Amniotic stem cell (primary cell): ENCODE measurements around the gene CNTN5.

Experiments
- DNase-seq: peaks from one replicate; lab custom pipeline; 2025; lab: John Stamatoyannopoulos, UW

The CNTN5 gene

DNA sequence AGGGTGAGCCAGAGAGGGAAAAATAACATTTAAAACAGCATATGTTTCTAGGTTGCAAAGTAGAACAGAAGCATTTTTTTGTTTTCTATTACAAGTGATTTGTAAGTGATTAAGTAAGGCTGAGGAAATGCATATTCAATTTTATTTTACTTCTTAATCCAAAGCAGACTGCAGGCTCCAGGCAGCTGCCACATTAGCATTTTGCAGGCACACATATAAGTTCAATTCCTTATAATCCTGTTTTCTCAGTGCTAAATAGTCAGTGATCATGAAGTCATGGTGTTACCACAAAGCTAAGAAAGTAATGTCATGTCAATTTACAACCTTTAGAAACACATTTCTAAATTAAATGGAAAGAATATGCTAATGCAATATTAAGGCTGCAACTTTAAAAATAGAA is 149.8 kb downstream of the CNTN5 start:
- no peak for DNase-seq

DNA sequence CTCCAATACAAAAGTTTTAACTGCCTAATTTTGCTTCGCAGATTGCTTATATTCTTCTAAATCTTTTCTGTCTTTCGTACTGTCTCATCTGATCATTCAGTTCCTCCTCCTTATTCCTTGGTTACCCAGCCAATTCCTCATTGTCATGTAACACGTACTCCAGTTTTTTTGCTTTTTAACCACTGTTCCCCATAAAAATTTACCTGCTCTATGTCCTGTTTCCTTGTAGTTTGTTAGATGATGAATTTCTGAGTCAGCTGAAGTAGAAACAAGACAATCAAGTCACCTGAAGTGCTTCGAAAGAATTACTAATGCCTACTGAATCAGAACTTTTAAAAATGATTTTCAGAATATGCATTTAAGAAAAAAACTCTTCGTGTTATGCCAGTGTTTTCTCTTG is 150.6 kb downstream of the CNTN5 start:
- no peak for DNase-seq

DNA sequence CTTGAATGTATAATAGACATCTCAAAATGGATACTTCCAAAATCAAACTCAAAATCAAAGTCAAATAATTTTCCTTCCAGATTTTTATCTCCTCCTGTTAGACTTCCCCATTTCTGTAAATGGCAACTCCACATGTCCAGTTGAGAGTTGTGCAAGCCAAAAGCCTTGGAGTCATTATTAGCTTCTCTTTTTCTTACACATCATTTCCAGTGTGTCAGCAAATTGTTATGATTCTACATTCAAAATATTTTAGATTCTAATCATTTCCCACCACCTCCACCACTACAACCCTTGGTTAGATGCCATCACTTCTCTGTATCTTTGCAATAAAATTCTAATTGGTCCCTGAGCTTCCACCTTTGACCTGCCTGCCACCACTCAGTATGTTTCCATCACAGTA is 155.7 kb downstream of the CNTN5 start:
- no peak for DNase-seq

DNA sequence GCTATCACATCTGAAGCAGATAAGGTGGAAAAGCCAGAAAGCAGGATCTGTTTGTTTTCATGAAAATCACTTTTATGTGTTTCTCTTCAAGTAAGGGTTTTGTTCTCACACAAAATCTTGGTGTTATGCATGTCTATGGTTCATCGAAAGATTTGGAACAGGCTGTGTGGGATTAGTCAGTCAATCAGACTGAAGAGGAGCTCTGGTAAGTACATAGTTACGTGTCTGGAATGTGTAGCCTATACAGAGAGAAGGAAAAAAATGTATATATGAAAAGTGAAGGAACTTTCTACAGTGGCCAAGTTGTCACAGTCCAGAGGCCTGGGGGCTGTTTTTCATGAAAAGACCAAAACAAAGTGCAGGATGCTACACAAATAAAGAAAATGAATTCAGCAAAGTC is 156.7 kb downstream of the CNTN5 start:
- no peak for DNase-seq

DNA sequence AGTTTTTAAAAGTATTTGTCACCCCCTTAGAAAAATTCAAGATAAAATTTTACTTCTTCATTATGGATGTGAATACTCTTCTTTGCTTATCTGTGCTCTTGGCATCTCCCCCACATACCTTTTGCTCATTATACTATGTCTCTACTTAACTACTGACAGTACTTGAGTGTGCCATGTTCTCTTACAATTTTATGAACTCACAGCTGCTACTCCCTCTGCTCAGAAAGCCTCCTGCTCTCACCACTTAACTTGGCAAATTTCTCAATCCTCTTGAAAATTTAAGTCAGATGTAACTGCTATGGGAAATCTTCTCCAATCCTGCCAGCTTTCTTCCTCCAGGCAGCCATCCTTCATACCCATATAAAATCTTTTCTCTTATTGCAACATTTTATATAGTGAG is 163.4 kb downstream of the CNTN5 start:
- no peak for DNase-seq

DNA sequence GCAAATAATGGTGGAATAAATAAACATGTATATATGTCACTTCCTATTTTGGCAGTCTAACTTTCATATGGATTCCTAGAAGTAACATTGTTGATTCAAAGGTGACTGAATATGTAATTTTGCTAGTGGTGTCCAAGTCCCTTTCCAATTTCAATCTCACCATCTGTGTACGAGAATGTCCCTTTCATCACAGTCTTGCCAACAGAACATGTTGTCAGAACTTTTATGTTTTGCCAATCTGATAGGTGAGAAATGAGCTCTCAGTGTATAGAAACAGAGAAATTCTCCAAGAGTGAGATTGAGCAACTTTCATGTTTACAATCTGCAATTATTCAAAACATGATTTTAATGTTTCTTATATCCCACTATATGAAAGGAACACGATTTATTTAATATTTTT is 167.5 kb downstream of the CNTN5 start:
- DNase-seq = no peak

DNA sequence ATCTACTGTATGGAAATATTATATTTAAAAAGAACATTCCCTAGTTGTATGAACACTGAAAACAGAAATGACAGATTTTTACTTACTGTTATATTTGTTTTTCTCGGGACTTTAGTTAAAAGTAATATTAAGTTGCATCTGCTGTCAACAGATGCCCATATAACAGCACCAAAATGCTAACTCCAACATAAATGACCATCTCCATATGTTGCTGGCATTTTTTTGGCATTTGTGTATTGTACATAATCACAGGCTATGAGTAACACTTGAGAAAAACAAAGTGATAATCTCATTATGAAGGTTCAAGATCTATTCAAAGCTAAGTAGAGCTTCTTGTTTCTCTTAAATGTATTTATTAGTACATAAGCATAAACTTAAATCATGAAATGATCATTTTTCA is 172.0 kb downstream of the CNTN5 start:
- no peak for DNase-seq

DNA sequence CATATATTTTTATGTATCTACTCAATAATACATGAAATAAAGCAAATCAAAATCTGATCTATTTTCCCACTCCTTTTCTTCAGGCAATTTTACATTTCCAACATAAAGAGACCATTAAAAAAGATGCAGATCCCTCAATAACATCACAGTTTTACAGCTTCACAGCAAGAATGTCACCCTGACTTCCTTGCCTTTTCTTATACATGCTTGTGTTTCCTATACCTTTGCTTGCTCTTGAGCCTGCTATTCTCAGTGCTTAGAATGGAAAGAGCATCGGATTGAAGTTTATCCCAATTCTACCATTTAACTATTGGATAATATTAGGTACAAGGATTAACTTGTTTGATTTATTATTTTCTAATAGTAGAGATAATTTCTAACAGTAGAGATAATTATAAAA is 176.7 kb downstream of the CNTN5 start:
- no peak for DNase-seq

DNA sequence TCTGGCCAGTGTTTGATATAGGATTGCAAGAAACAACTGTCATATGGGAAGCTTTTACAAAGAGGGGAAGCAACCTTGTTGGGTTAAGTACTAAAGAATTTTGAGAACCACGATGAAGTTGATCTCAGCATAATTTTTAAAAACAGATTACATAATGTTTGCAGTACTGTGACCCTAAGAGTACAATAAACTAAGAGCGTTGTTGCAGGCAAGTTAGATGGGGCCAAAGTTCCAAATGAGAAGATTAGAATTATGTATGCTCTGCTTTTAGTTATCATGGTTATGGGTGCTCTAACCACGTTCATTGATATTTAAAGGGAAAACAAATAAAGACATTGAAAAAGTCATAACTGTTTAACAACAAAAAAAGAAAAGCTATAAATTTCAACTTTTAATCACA is 177.5 kb downstream of the CNTN5 start:
- DNase-seq = no peak

DNA sequence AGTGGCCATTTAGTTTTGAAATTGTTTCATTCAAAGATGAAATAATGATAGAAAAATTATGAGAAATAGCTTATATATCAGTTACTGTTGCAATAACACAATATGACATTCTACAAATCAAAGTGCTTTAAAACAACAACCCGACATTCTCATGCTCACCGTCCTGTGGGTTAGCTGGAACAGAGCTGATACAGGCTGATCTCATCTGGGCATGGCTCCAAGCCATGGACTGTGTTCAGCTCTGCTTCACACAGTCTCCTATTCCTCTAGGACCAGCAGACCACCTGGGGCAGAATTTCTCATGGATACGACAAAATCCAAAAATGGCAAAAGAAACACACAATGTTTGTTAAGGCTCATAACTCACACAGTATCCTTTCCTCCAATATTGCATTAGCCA is 178.6 kb downstream of the CNTN5 start:
- no peak for DNase-seq

DNA sequence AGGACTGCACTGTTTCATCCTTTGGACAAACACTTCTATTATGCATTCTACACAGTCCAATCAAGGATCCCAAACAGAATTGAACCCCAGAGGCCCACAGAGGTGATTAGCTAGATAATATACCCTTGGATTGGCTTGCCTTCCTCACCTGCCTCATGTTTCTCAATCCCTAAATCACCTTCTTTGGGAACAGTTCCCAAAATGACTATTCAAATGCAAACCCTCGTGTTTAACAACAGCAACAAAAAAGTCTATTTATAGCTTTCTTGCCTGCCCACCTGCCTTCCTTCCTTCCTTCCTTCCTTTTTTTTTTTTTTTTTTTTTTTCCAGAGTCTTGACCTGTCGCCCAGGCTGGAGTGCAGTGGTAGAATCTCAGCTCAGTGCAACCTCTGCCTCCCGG is 180.0 kb downstream of the CNTN5 start:
- no peak for DNase-seq

DNA sequence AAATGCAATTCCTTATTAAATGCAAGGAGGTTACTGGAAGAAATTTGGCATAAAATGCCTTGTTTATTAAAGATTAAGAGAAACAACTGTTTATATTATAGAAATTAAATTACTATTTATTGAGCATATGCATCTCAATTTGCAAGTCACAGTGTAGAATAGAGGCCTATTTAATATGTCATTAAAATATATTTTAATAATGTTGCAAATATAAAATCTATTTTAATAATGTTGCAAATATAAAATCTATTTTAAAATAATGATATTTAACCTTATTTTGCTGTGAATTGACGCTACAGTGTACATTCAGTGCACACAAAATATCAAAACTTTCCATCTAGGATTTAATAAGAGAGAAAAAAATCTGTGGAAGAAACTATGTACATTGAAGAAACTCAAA is 188.1 kb downstream of the CNTN5 start:
- no peak for DNase-seq

DNA sequence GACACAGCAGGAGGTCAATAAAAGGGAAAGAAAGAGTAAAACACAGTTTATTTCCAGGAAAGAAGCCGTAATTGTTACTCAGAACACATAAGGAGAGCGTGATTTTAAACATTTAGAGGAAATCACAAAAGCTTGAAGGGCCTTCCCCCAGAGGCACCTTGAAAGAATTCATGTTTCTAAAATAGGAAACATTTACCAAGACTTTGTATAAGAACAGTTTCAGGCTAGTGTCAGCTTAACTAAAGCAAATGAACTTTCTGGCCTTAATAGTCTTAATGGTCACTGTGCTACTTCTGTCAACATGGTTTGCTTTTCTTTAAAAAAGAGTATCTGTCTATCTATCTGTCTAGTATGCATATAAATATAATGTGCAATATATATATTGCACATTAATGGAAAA is 208.8 kb downstream of the CNTN5 start:
- no peak for DNase-seq

DNA sequence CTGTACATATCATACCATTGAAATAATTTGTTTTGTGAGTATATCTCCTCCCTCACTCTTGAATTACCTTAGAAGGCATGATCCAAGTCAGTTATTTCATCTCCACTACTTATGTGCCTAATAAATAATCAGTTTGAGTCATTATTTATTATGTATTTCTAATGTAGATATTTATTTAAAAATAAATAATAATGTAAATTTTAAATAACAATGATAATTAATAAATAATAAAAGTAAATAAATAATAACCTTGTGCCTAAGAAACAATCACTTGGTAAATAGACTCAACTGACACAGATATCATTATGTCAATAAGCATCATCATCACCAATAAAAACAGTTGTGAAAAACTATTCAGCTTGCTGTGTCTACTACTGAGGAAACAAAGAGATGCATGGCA is 213.8 kb downstream of the CNTN5 start:
- DNase-seq = no peak

DNA sequence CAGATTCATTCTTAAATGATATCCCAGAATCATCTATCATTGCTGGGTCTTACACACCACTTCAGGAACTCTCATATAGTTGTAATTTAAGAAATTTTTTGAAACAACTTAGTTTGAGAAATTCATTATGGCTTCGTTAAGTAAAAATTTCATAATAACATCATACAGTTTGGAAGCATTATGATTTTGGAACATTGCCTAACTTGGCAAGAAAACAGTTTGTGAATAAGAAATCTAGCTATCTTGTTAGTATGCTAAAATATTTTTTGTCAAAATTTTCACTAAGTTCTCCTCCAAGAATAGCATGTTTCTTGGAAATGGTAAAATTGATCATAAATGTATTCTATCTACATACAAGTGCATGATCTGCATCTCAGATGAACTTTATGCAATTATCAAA is 217.7 kb downstream of the CNTN5 start:
- no peak for DNase-seq

DNA sequence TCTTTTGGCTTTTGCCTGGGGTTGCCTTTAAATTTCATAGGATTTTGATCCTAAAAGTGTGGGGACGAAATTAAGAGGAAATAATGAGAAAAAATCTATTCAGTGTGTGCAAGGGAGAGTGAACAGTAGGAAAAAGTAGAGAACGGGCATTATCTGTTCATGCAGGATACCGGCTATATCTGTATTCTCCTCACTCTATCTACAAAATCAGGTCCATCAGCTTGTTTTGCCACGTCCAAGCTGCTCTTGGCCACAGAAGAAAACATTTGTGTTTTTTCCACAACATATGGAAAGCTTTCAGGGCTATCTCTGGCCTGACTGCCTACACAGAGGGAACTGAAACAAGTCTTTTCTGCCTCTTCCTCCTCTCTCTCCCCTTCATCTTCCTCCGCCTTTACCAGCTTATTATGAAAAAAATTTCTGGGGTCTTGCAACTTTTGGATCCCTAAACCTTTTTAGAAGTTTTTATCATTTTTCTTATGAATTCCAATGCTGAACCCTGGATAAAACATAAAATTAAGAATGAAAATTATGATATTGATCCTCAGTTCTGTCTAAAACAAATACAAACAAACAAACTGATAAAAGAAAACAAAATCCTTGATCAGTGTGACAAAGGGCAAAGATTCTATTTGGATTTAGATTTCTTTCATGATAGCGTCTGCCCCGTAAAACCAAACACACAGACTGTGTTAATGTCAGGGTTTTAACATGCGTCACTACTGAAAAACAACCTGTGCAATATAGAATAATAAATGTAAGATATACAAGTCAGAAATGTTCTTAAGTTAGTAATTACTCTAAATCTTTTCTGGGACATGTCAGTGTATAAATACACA is 219.7 kb downstream of the CNTN5 start:
- DNase-seq = no peak

DNA sequence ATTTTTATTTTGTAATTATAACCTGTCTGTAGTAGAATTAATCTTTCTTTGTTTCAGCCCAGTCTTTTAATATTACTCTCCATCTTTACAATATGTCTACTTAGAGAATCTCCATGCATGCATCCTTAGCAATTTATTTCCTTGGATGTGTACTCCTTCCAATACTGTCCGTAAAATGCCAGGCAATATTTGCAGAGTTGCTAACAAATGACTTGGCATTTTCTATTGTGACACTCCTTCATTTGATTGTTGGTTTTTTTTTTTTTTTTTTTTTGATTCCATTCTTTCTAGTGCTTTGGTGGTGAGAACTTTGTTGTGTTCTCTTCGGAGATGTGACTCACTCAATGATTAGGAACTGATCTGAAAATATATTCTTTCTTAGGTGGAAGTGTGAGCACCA is 220.3 kb downstream of the CNTN5 start:
- DNase-seq = no peak

DNA sequence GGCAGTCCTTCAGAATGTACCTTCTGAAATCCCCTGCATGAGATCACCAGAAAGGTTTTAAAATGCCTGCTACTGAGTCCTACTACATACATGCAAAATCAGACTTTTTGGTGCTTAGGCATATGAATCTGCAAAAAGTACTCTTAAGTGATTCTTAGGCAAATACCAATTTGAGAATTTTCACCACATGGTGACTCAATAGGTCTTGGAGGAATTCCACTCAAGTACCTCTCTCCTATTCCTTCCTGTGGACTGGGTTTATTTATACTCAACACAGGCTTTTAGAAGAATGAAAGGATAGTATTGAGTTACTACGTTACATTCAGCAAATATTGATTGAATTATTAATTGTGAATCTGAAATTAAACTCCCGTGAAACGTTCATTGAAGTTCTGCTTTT is 223.9 kb downstream of the CNTN5 start:
- DNase-seq = no peak

DNA sequence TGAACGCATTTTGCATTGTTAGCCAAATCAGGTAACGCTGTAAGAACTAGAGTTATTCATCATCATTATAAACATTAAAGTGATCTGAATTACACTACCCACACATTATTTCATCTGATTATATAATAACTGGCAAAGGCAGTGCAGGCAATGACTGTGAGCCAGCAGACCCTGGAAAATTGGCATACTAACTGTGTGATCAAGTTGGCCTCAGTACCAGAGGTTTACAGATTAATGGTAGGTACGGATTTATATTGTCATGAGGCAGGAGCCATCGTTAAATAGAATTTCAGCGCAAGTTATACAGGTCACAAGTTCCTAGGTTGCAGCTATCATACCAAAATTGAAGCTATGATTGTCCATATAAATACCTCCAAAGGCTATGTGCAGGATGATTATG is 225.4 kb downstream of the CNTN5 start:
- no peak for DNase-seq

DNA sequence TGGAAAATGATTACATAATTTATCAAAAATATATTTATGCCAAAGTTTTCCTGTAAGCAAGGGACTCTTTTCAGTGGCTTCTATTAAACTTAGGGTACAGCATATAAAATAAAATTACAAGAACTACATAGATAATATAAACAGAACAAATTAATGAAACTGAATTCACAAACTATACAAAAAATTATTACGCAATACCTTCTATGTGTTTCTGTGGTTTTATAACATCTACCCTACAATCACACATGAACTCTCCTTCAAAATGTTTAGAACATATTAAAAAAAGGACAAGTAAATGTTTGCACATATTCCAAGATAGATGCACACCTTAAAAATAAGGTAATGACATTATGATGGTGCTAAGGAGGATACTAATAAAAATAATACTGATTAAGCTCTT is 235.9 kb downstream of the CNTN5 start:
- DNase-seq = no peak

DNA sequence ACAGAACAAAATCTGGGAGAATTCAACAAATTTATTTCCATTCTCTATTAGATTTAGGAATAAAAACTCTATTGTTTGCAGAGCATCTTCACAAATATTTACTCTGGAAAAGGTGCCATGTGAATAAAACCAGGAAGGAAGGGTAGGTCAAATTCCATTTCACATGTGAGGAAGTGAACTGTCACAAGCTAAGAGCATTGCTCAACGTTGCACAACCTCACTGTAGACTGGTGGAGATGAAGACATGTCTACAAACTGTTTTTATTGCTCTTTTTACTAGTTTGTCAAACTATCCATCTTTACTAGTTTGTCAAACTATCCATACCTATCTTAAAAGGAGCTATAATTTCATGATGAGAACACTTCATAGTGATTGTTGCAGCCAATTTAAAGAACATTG is 236.4 kb downstream of the CNTN5 start:
- DNase-seq = no peak

DNA sequence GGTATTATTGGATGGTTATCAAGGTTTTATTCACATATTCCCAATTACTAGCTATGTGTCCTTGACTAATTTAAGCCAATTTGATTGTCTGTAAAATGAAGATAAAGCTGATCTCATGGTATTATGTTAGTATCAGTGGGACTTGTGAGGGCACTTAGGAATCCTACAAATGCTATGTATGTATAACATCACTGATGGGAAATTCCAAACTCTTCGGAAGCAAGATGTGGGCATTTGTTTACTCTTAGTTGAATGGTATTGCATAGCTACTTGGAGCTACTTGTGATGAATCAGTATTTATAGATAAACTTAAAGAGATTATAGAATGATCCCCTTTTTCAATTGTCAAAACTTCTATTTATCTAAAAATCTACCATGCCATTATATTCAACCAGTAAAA is 239.9 kb downstream of the CNTN5 start:
- DNase-seq = no peak

DNA sequence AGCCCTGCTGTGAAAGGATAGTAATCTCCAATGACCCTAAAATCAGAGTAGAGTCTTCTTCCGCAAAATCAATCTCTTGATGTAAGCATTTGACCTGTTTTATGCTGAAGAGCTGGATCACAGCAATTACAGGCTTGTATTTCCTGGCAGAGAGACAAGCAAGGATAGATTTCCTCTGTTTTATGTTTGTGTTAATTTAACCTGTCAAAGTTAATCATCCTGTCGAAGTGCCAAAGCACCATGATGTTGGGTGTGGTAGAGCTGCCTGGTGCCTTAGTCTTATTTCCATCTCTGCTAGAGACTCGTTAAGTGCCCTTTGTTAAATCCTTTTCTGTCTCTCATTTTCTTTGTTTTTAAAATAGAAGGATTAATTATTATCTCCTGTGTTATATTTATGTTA is 248.1 kb downstream of the CNTN5 start:
- DNase-seq = no peak

DNA sequence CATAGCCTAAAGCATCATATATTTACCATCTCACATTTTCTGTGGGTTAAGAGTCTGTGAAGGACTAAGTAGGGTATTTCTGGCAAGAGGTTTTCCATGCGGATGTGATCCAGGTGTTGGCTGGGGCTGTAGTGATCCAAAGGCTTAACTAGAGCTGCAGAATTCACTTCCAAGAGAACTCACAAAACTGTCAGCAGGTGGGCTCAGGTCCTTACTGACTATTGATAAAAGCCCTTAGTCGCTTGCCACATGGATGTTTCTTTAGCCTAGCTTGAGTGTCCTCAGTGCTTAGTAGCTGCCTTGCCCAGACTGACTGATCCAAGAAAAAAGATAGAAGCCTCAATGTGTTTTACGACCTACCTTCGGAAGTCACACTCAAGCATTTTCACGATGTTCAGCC is 250.8 kb downstream of the CNTN5 start:
- DNase-seq = no peak

DNA sequence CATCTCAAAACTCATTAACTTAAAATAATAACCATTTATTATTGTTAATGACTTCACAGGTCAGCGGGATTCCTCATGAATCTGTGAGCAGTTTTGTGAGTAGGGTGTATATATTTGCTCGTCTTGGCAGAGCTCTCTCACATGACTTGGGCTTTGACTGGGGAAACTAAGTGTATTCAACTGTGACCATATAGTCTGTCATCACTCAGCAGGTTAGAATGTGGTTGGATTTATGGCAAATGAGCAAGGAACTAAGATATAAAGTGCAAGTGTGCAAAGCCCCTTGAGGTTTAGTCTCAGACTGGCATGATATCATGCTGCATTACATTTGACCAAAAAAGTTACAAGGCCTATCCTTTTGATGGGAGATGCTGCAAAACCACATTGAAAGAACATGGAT is 254.8 kb downstream of the CNTN5 start:
- no peak for DNase-seq
